HG03439 (cell line): Measurements from ENCODE around the gene MRNIP.
"Not testable (repeated sequence)": the region's sequence is repeated elsewhere in the genome, so short reads cannot be mapped to it uniquely, and the experiment has no call there.

ENCODE experiments used
- ATAC-seq: cut with Tn5 transposase; IDR thresholded peaks from one replicate; pipeline ENCODE4 v1.9.1; 2021; ENCODE audit warnings: mild to moderate bottlenecking, moderate library complexity; ENCODE audit not compliant: unreplicated experiment

Gene MRNIP

DNA sequence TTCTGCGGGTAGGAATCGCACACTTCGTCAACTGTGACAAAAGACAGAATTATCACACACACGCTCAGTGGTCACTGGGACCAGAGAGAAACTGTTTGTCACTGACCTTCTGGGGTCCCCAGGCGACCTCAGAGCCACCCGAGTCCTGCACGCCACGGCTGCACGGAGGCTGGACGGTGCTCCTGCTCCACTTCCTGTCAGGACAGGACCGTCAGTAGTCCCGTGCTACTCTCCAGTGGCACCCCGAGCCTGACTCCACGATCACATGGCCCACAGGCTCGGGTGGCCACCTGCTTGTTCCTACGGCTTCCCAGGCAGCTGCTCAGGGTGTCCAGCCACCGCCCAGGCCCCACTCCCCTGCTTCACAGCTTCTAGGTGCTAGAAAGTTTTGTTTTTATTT lies 17.9 kb downstream of the MRNIP start:
- no peak for ATAC-seq

DNA sequence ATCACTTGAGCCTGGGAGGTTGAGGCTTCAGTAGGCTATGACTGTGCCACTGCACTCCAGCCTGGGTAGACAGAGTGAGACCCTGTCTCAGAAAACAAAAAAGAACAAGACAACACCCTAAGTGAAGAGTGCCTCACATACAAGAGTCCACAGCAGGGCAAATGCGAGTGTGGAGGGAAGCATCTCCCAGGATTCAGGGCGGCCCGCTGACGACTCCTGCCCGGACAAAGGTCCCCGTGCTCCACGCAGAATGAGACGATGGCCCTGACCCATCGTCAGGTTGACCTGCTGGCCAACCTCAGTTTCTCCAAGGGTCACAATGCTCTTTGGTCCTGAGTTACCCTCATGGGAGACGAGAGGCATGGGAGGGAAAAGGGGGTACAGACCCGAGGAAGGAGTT lies 18.3 kb downstream of the MRNIP start:
- no peak for ATAC-seq

DNA sequence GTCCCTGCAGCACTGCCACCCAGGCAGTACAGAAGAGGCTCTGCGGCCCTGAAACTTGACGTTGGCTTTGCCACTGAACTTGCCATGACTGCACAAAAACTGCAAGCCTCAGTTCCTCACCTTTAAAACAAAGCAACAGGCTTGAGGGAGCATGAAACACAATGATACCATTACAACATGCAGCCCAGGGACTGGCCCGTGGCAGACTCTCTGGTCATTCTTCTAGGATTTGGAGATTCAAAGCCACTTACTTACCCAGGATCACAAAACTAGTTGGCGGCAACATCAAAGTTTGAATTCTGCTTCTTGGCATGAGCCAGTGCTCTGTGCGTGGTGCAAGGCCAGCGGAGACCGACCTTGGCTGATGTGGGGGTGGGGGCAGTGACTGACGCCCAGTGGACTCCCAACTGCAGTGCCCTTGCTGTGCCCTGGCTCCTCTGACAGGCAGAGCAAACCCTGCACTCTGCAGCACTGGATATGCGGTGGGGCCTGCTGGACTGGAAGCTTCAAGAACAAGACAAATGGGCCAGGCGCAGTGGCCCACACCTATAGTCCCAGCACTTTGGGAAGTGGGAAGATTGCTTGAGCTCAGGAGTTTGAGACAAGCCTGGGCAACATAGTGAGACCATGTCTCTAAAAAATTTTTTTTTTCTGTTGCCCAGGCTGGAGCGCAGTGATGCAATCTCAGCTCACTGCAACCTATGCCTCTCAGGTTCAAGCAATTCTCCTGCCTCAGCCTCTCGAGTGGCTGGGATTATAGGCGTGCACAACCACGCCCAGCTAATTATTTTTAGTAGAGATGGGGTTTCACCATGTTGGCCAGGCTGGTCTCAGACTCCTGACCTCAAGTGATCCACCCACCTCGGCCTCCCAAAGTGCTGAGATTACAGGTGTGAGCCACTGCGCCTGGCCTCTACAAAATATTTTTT lies 19.0 kb downstream of the MRNIP start:
- no peak for ATAC-seq

DNA sequence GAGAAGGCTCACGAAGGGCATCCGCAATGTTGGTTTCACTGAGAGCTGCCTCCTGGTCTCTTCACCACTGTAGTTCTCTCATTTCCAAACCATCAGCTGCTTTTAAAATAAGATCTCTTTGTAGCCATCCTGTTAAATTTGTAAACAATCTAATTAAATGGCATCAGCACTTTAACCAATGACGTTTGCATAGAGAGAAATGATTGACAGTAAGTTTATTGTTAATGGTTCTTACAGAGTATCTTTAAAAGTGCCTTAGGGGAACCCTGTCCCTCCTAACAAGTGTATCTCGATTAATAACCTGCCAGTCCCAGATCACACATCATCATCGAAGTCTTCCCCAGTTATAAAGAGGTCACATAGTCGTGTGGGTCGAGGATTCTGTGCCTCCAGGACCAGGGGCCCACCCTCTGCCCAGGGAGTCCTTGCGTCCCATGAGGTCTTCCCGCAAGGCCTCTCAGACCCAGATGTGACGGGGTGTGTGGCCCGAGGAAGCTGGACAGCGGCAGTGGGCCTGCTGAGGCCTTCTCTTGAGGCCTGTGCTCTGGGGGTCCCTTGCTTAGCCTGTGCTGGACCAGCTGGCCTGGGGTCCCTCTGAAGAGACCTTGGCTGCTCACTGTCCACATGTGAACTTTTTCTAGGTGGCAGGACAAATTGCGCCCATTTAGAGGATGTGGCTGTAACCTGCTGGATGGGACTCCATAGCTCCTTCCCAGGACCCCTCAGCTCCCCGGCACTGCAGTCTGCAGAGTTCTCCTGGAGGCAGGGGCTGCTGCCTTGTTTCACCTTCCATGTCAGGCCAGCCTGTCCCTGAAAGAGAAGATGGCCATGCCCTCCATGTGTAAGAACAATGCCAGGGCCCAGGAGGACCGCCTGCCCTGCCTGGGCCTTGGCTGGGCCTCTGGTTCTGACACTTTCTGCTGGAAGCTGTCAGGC lies 21.3 kb downstream of the MRNIP start:
- ATAC-seq, result no peak

DNA sequence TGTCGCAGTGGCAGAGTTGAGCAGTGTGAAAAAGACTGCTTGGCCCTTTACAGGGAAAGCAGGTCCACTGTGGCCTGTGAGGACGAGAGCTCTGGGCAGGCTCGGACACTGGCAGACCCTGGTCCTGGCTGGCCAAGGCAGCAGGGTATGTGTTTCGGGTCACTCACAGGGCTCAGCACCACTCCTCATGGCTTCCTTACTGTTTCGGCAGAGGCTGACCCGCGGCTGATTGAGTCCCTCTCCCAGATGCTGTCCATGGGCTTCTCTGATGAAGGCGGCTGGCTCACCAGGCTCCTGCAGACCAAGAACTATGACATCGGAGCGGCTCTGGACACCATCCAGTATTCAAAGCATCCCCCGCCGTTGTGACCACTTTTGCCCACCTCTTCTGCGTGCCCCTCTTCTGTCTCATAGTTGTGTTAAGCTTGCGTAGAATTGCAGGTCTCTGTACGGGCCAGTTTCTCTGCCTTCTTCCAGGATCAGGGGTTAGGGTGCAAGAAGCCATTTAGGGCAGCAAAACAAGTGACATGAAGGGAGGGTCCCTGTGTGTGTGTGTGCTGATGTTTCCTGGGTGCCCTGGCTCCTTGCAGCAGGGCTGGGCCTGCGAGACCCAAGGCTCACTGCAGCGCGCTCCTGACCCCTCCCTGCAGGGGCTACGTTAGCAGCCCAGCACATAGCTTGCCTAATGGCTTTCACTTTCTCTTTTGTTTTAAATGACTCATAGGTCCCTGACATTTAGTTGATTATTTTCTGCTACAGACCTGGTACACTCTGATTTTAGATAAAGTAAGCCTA lies 22.2 kb downstream of the MRNIP start:
- no peak for ATAC-seq

DNA sequence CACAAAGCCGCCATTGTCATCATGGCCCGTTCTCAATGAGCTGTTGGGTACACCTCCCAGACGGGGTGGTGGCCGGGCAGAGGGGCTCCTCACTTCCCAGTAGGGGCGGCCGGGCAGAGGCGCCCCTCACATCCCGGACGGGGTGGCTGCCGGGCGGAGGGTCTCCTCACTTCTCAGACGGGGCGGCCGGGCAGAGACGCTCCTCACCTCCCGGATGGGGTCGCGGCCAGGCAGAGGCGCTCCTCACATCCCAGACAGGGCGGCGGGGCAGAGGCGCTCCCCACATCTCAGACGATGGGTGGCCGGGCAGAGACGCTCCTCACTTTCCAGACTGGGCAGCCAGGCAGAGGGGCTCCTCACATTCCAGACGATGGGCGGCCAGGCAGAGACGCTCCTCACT lies 23.7 kb downstream of the MRNIP start:
- not testable (repeated sequence) for ATAC-seq

DNA sequence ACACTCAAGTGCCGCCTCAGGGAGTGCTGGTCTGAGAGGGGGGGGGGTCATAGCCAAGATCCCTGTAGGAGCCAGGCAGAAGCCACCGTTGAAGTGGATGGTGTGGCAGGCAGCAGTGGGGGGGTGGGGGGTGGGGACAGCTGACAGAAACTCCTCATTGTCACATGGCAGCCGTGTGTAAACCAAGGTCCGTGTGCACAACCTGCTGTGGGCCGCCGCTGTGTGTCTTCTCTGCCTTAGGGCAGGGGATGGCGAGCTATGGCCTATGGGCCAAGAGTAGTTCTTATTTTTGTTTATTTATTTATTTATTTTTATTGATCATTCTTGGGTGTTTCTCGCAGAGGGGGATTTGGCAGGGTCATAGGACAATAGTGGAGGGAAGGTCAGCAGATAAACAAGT lies 24.5 kb downstream of the MRNIP start:
- no peak for ATAC-seq

DNA sequence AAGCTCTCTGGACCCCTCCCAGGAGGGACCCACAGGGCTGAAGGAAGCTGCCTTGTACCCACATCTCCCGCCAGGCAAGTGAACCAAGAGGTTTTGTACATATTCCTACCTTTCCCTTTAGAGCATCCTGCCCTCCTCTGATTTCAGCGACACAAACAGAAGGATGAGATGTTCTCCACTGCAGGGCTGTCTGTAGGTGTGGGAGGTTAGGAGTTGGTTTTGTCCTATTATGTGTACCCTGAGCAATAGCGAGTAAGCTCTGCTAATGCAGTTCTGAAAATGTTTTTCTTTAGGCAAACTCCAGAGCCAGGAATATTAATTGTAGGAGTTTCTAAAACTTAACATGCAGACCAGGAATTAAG lies 24.9 kb downstream of the MRNIP start:
- ATAC-seq, result no peak

DNA sequence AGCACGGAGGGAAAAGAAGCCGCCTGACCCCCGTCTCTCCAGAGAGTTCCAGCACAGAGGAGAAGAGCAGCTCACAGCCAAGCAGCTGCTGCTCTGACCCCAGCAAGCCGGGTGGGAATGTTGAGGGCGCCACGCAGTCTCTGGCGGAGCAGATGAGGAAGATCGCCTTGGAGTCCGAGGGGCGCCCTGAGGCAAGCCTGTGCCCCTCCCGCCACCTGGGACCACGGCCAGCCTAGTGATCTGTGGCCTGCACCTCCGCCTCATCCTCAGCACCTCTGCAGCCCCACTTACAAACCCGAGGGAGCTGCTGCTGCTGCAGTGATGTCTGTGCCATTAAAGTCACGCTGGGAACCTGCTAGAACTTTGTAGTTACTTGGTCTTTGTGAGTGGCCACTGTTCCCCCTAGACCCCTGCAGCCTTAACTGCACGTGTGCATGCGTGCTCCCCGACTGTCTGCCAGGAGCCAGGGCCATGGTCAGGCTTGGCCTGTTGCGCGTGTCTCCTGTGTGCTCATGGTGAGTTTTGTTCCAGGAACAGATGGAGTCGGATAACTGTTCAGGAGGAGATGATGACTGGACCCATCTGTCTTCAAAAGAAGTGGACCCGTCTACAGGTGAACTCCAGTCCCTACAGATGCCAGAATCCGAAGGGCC lies 25.4 kb downstream of the MRNIP start:
- no peak for ATAC-seq

DNA sequence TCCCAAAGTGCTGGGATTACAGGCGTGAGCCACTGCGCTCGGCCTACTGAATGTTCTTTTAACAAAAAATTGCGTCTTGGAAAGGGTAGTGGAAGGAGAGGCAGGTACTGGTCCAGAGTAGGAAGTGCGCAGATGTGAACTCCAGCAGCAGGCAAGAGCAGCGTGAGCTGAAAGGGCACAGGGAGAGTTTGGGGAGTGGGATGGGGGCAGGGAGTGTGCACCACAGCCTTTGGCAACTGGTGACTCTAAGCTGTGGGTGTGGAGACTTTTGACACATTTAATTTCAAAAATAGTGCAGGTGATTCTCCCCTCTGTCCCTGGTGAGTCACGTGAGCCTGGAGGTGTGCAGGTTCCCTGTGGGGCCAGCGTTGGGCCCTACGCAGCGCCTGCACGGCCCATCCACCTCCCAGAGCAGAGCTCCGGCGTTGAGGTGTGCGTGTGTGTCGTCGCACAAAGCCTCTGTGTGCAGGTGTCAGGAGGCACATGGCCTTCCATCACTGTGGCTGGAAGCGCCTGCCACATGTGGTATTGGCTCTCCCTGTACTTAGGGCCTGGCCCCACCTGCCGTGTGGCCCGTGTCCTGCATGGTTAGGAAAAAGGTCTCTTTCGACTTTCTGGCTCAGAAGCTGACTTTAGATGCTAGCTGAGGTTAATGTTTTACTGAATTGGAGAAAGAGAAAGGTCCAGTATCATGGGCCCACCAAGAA lies 26.4 kb downstream of the MRNIP start:
- no peak for ATAC-seq

DNA sequence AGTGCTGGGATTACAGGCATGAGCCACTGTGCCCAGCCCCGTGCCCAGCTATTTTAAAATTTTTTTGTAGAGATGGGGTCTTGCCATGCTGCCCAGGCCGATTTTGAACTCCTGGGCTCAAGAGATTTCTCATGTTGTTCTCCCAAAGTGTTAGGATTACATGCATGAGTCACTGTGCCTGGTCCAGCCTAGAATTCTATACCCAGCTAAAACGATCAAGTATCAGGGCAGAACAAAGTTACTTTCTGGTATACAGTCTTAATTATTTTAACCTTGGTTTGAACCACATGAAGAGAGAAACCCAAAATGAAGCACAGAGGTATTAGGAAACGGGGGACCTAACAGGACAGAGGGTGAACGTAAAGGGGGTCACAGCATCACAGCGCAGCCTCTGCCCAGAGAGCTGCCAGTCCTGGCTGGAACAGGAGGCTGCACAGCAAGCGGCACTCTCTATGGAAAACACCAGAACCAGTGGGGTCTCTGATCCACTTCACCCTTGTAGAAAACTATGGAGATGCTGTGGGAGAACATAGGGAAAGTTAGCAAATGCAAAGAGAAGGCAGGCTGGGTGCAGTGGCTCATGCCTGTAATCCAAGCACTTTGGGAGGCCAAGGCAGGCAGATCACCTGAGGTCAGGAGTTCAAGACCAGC lies 27.7 kb downstream of the MRNIP start:
- ATAC-seq, result no peak

DNA sequence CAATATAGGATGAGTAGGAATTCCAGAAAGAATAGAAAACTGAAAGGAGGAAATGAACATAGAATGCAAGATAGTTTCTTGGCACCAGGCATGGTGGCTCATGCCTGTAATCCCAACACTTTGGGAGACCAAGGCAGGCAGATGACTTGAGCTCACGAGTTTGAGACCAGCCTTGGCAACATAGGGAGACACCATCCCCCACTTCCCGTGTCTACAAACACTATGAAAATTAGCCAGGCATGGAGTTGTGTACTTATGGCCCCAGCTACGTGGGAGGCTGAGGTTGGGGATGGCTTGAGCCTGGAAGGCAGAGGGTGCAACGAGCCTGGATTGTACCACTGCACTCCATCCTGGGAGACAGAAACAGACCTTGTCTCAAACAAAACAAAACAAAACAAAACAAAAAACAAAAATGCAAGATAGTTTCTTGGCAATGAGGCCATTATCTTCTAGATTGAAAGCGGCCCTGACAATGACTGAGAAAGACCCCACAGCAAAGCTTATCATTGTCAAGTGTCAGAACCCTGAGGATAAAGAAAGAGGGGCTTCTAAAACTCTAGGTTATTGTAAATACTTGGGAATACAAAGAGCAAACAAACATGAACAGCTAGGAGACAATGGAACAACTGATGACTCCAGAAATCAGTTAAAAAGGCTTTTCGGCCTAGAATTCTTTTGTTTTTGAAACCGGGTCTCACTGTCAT lies 28.7 kb downstream of the MRNIP start:
- no peak for ATAC-seq

DNA sequence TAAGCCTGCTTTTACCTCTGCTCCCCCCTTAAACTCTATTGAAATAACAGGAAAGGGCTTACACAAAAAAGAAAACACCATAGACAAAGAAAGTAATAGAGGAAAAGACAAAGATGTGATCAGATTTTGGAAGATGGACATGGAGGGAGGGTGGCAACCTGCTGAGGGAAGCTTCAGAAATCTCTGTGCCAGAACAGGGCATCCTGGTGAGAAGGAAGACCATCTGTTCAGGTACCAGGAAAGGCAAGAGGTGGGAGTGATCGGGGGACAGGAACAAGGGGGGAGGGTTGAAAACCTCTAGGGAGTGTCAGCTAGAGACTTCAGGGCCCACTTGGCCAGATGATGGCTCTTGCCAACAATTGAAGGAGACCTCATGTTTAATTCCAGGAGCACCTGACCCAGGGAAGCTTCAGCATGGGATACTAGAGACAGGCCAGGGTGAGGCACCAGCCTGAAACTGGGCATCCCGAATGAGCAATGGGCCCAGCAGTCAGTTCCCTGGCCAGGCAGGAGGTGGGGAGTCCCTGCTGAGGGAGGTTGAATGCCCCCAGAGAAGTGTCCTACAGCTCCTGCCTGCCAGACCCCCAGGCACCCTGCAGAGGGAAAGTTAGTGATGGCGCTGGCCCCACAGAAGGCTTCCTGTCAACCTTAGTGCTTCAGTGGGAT lies 29.7 kb downstream of the MRNIP start:
- no peak for ATAC-seq

DNA sequence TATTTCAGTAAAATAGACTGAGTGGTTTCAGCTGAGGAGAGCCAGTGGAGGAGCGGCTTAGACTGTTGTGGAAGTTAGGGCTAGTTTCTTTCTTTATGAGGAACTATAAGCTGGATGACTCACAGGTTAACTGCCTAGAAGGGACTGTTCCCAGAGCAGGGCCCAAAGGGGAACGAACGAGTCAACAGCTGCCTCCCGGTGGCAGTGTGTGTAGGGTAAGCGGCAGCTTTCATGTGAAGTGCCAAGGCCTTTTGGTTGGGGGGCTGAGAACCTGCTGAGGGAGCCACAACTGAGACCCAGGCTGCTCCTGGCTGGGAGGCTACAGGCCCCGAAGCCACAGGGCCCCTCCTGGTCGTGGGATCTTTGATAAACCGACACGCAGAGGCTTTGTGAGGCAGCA lies 30.9 kb downstream of the MRNIP start:
- no peak for ATAC-seq

DNA sequence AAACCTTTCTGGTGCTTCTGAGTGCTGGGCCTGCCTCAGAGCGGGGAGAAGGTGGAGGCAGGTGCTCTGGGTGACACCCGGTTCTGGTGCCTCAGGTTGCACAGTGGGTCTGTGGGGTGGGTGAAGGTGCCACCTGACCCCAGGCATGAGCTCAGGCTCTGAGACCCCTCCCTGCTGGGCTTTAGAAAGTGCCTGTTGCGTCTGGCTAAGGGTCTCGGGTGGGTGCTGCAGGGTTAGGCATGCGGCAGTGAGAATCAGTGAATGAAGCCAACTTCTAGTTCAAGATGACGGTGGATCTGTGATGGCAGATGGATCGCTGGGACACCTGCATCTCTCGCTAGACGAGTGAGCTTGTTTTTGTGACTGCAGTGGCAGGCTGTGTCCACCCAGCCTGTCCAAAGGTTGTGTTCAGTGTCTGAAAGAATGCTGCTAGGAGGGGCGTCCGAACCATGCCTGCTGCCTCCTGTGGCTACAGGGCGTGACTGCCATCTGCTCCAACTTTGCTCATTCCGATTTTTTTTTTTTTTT lies 32.9 kb downstream of the MRNIP start:
- no peak for ATAC-seq

DNA sequence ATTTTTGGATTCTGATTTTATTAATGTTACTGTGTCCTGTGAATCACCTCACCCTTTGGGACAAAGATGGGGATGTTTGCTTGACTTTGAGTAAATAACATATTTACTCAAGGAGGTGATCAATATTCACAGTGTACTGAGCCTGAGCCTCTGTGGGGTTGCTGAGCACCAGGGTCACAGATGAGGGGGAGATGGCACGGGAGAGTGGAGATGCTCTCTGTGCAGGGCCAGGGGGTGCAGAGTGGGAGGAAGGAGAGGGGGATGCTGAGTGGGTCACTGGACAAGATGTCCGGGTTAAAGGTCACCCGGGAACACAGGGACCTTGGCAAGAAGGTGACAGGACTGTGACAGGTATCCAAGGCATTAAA lies 33.9 kb downstream of the MRNIP start:
- no peak for ATAC-seq

DNA sequence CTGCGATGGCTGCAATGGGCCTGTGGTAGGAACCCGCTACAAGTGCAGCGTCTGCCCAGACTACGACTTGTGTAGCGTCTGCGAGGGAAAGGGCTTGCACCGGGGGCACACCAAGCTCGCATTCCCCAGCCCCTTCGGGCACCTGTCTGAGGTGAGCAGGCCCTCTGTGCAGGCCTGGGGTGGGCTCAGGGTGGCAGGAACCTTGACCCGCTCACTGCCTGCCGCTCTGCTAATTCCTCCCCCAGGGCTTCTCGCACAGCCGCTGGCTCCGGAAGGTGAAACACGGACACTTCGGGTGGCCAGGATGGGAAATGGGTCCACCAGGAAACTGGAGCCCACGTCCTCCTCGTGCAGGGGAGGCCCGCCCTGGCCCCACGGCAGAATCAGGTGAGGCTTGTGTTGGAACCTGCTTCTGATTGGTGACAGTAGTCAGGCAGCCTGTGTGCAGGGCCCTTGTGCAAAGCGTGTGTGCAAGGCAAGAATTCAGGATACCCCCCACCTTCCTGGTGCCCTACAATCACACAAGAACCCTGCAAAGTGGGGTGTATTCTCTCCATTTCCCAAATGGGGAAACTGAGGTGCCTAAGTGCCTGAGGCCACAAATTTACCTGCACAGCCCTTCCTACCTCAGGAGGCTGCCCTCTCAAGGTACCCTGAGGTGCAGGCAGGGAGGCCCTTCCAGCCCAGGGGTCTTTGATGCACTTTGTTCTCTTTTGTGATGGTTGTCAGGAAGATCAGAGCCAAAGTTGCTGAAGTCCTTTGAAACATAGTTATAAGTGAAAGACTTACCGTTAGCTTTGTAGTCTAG lies 34.5 kb downstream of the MRNIP start:
- ATAC-seq, result no peak
